Lung (tissue), 12 donors: ENCODE measurements around the gene IHH. TPM values are rescaled to one million over a fixed set of nuclear protein-coding genes. Genes with fewer than 3 reads are reported as not detected.

Source experiments
- ATAC-seq: fragments of 200-7000 bp; cut with Tn5 transposase; one replicate; pipeline ENCODE4 v1.9.1; 2020; ENCODE audit warnings: moderate number of reproducible peaks; ENCODE audit not compliant: insufficient read depth, low FRiP score
- DNase-seq, 3 donors: peaks; one replicate each; pipeline ENCODE4 v3.0.0-alpha.2; 2013 to 2017
- H3K27ac ChIP-seq, 2 donors: one replicate each; pipeline ENCODE4 v1.5.1; 2013; ENCODE audit warnings: mild to moderate bottlenecking in 2 of 2, moderate library complexity in 2 of 2, control low read depth in 1 of 2, inconsistent platforms in 1 of 2, low read depth in 1 of 2, low read length in 1 of 2
- H3K27me3 ChIP-seq, 3 donors: one replicate each; pipeline ENCODE4 v1.5.1; 2013; ENCODE audit warnings: low read length in 2 of 3; ENCODE audit not compliant: control insufficient read depth in 3 of 3, insufficient read depth in 3 of 3
- H3K36me3 ChIP-seq, 4 donors: one replicate each; pipeline ENCODE4 v1.5.1; 2013; ENCODE audit warnings: low read length in 4 of 4, mild to moderate bottlenecking in 1 of 4, moderate library complexity in 1 of 4; ENCODE audit not compliant: control insufficient read depth in 4 of 4, insufficient read depth in 4 of 4
- H3K4me1 ChIP-seq, 5 donors: one replicate each; pipeline ENCODE4 v1.5.1; 2013; ENCODE audit warnings: low read length in 5 of 5, mild to moderate bottlenecking in 2 of 5, moderate library complexity in 1 of 5; ENCODE audit not compliant: control insufficient read depth in 5 of 5, insufficient read depth in 5 of 5
- H3K4me3 ChIP-seq: one replicate; pipeline ENCODE4 v1.5.1; 2013; ENCODE audit warnings: mild to moderate bottlenecking, control low read depth, moderate library complexity
- H3K9ac ChIP-seq, 2 donors: one replicate each; pipeline ENCODE4 v1.5.1; 2013; ENCODE audit warnings: low read length in 2 of 2, control low read depth in 1 of 2; ENCODE audit not compliant: insufficient read depth in 1 of 2
- H3K9me3 ChIP-seq, 4 donors: one replicate each; pipeline ENCODE4 v1.5.1; 2013; ENCODE audit warnings: low read length in 3 of 4, mild to moderate bottlenecking in 1 of 4, moderate library complexity in 1 of 4; ENCODE audit not compliant: control insufficient read depth in 4 of 4, insufficient read depth in 3 of 4
- CTCF ChIP-seq: IDR thresholded peaks from 2 replicates; pipeline ENCODE4 v1.5.1; 2012; ENCODE audit warnings: mild to moderate bottlenecking; ENCODE audit errors: control extremely low read depth, extremely low read depth
- whole genome bisulfite sequencing, 2 donors: extraction: QIAGEN DNeasy Blood & Tissue Kit; methylation state at CpG; one replicate each; pipeline ENCODE4 v1.1.7; 2013; 5-methylcytosine and 5-hydroxymethylcytosine counted together
- polyA plus RNA-seq, 2 donors: library from polyadenylated mRNA; stranded (reverse); fragments of 200-250 nt; gene quantifications; one replicate each; pipeline ENCODE4 v1.2.1, GENCODE V29; 2013
- total RNA-seq, 2 donors: library from RNA; depleted of rRNA in 1 of 2; stranded (reverse); fragments of >200 nt in 1 of 2; gene quantifications; one replicate each; pipeline ENCODE4 v1.2.1, GENCODE V29; 2014 to 2021
- donor health status: control.
- donor health status: control.
- donor health status: Bipolar disorder and iron deficiency.
- donor health status: healthy.
- donor health status: DM: yes; HTN: yes; CAD: no.

The IHH gene
- total and polyA plus RNA-seq, 4 donors = 0.55 to 4.4 (median 2.0) TPM

GRCh38 chr2:219026946-219027345, 33.8 kb downstream of the IHH start:
- DNase-seq (no peak), ATAC-seq (no peak)
- Histone ChIP-seq H3K9ac (no peak overlapping the region), H3K36me3 (no peaks in the 10 kb centered on the region), H3K27me3 (no peaks in the 10 kb centered on the region), H3K9me3 (no peaks in the 10 kb centered on the region), H3K27ac (no peak overlapping the region), H3K4me1 (peaks cover 0 to 8% (median 0%) of the 10 kb centered on the region in 5 donors), H3K4me3 (no peak overlapping the region)
- no peak for TF ChIP-seq CTCF
- 82% methylated on average over 7 of the region's 7 CpGs for WGBS, 2 donors

GRCh38 chr2:219025637-219026585, 34.8 kb downstream of the IHH start:
- Histone ChIP-seq H3K27ac (no peak overlapping the region), H3K36me3 (no peaks in the 10 kb centered on the region), H3K27me3 (no peaks in the 10 kb centered on the region), H3K4me1 (peaks cover 0 to 8% (median 0%) of the 10 kb centered on the region in 5 donors), H3K9ac (no peak overlapping the region), H3K4me3 (no peak overlapping the region), H3K9me3 (no peaks in the 10 kb centered on the region)
- 86 to 92% methylated on average over 18 of the region's 18 CpGs for WGBS, 2 donors
- no peak for DNase-seq
- no peak for ATAC-seq
- TF ChIP-seq CTCF = no peak

- Histone ChIP-seq H3K27me3 (no peaks in the 10 kb centered on the region), H3K27ac (no peak overlapping the region), H3K36me3 (no peaks in the 10 kb centered on the region), H3K4me1 (peaks cover 0 to 8% (median 0%) of the 10 kb centered on the region in 5 donors), H3K9ac (no peak overlapping the region), H3K9me3 (no peaks in the 10 kb centered on the region), H3K4me3 (no peak overlapping the region)
- DNase-seq (no peak), ATAC-seq (no peak)
- TF ChIP-seq CTCF = no peak
- WGBS, 2 donors = 81 to 84% methylated on average over 11 of the region's 11 CpGs
Observed at GRCh38 chr2:219024059-219024458, 36.7 kb downstream of the IHH start.
